Measurements from ENCODE around the gene SPECC1.
A peak's percentile ranks its signal among the peaks of the same experiment; 100 is the strongest.
"Not testable (repeated sequence)": the region's sequence is repeated elsewhere in the genome, so short reads cannot be mapped to it uniquely, and the experiment has no call there.

The SPECC1 gene

DNA sequence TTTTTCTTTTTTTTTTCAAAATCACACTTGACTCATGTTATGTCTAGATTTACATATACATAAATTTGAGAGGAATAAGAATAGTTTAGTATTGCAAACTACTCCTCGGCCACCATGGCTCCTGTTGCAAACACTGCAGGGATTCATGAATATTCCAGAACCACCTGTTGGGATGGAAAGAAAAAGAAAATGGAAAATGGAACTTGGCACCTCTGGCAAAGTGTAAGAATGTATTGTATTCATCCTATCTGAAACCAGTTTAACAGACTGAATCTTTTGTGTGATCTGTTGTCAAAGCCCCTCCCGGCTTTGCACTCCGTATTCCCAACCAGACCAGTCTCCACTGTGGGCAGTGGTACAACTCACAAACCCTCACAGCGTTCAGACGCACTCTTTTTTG, 124.4 kb downstream of the SPECC1 start:
- DNase-seq: no peak

DNA sequence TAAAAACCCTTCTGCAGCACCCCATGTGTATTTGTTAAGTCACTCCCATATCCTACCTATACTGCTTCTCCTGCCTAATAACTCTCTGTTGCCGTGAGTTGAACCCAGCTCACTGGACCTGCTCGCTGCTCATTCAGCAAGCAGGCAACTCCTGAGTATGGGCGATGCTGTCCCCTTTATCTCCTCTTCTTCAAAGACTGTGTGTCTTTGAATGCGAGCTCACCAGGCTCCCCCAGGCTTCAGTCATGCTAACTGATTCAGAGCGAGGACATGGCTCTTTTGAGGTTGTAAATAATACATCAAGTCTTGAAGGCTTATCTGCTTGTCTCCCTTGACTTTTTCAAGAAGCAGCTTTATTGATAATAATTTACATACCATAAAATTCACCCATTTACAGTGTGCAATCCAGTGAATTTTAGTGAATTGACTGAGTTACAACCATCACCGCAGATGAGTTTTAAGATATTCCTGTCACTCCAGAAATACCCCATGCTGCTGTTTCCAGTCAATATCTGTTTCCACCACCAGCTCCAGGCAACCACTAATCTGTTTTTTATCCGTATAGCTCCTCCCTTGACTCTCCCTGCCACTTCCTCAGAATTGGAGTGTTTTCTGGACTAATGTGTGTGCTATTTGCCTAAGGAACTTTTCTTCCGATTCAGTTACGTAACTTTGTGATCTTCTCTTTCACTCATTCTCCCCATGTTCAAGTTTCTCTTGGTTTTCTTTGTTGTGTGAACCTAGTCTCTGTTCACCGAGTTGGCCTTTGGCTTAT, 132.2 kb downstream of the SPECC1 start:
- no peak for DNase-seq

DNA sequence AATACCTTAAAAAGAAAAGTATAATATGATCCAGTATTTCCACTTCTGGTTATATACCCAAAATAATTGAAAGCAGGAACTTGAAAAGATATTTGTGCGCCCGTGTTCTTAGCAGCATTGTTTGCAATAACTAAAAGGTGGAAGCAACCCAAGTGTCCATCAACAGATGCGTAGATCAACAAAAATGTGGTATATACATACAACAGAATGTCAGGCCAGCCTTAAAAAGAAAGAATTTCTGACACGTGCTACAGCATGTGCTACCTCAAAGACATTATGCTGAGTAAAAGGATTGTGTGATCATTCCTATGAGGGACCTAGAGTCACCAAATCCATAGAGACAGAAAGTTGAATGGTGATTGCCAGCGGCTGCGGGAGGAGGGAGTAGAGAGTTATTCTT, 133.1 kb downstream of the SPECC1 start:
- DNase-seq: no peak

DNA sequence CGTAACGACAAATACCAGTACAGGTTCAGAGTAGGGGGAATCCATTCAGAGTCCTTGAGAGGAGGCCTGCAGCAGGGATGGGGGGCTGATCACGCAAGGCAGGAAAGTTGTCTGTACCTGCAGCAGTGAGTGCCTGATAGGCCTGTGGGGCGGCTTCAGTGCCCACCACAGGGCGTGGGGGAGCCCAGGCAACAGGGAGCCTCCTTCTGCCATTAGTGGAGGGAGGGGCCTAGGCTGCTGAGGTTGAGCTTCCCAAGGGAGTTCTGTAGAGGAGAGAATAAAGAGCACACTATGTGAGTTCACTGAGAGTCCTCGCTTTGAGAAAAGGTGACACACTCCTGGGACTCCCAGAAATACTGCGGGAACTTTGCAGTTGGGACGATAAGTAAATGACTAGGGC, 134.6 kb downstream of the SPECC1 start:
- DNase-seq: no peak

DNA sequence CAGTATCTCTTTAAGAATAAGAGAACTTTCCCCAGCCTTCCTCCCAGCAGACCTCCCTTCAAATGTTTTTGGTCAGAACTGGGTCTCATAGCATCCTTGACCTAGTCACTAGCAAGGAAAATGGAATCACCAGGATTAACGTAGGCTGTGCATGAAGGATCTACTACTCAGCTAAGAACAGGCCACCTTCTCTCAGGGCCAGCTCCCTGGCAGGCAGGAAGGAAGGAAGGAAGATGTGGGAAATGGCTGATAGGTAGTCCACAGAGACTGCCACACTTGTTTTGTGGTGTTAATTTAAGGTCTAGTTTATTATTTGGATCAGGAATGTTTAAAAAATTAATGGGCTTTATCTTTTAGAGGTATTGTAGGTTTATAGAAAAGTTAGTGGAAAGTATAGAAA, 136.4 kb downstream of the SPECC1 start:
- no peak for DNase-seq

DNA sequence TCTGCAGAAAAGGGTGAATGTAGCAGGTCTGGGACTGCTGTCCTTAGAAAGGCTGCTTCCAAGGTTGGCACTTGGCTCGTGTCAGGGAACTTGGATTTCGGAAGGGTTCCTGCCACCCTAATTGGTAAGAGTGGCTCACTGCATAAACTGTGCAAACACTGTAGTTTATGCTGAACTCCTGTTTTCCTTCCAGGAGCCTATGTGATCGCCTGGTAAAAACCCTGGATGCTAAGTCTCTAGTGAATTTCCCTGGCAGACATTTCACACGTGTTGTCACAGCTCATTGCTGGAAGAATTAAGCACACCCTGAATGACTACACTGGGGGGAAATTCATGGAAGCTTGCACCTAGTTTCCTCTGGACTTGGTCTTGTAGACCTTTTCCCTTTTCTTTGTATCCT, 140.1 kb downstream of the SPECC1 start:
- DNase-seq: no peak

DNA sequence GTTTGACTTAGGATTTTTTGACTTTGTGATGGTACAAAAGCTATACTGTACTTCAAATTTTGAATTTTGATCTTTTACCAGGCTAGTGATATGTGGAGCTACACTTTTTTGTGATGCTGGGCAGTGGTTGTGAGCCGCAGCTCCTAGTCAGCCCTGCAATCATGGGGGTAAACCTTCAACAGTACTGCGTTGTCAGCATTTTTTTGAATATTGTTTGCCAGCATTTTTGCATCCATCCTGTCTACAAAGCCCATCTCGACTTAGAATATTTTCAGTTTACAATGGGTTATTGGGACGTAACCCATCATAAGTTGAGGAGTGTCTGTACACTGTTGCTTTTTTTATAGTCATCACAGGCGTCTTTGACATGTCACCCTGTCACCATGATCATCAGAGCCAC, 142.0 kb downstream of the SPECC1 start:
- no peak for DNase-seq

DNA sequence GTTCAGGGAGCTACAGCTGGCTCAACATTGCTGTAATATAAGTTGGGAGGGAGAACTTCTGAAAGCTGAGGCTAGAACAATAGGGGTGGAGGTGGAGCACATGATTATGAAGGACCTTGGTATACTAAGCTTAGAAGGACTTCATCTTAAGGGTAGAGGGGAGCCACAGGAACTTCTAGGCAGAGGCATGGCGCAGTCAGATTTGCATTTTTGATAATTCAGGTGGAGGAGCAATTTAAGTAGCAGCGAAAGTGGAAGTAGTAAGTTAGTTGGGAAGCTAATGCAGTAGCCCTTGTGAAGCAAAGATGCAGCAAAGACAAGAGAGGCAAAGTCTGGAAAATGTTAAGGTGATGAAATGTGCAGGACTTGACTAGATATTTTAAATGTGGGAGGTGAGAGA, 144.1 kb downstream of the SPECC1 start:
- no peak for DNase-seq

DNA sequence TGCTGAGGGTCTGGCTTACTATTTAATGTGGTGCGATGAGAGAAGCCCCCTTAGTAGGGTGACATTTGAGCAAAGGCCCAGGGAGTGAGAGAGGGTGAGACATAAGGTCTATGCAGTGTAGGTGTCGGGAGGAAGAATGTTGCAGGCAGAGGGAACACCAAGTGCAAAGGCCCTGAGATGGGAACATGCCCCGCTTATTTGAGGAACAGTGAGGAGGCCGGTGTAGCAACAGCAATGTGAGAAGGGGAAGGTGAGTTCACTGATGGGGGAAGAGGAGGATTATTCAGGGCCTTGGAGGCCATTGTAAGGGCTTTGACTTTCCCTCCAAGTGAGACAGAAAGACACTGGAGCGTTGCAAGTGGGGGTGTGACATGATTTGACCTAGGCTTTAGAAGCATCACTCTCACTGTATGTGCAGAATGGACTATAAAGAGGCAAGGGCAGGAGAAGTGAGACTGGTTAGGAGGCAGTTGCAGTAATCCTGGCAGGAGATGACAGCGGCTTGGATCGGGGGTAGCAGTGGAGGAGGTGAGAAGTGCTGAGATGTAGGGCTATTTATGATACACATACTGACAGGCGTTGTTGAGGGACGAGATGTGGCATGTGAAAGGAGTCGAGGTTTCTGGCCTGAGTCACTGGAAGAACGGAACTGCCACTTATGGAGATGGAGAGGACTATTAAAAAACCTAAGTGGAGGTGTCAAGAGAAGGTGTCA, 145.3 kb downstream of the SPECC1 start:
- peak; percentile 12 for DNase-seq

DNA sequence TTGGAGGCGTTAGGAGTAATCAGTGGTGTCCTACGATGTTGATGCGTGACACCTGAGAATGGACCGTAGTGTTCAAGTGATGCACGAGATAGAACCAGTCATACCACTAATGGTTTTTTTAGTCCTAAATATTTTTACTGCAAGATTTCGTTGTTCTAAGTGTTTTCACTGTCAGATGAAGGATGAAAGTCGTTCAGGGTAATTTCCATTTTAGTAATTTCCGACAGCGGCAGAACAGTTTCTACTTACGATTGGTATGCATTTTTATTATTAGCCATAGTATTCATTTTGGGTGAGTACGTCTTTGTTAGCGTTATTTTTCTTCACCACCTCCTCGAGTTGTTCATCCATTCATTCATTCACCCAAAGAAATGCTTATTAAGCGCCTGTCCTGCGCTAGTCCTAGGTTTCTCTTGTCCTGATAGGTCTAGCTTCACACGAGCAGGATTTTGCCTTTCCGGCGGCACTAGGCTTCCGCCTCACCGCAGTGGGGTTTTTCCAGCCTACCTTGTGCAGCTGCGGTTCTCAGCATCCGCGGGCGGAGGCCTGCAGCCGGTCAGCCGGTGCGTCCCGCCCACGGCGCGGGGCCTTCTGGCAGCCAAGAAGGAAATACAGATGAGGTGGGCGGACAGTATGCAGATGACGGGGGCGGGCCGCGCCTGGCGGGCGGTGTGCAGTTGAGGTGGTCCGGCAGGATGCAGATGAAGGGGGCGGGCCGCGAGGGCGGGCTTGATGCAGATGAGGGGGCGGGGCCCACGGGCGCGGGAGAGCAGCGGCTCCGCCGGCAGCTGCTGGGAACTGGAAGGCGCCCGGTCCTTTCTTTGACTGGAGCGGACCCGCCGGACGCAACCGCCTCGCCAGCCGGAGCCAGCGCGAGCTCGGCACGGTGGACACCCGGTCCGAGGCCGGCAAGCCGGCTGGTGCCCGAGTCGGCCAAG, 146.4 kb downstream of the SPECC1 start:
- DNase-seq: peak; percentile 92

DNA sequence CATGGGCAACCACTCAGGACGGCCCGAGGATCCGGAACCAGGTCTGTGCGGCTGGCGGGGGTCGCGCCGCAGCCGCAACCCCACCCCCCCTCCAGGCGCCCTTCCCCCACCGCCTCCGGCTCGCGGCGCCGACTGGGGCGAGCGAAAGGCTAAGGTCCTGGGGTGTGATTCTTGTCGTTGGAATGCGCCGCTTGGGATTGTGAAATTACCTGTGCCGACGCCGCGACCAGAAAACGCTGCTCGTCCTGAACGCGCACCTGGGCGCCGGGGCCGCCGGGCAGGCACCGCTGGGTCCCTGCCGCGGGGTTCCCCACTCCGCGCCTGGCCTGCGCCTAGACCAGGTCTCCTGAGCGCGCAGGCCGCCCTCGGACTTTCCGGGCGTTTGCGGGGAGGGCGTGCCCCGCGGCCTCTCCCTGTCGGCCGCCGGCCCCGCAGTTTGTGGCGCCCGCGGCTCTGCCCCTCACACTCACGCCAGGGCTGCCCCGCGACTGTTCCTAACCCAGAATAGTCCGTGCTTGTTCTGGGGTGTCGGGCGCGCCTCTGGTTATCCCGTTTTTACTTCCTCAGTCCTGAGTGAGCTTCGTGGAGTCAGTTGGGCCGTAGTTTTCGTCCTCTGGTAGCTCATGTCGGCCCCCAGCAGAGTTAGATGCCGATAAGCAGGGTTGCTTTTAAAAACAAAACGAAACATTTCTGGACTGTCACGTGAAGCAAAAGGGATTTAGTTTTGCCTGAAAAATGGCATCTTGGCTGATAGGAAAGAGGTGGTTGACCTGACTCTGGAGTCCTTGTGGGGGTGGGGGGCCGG, 147.2 kb downstream of the SPECC1 start:
- DNase-seq: no peak

DNA sequence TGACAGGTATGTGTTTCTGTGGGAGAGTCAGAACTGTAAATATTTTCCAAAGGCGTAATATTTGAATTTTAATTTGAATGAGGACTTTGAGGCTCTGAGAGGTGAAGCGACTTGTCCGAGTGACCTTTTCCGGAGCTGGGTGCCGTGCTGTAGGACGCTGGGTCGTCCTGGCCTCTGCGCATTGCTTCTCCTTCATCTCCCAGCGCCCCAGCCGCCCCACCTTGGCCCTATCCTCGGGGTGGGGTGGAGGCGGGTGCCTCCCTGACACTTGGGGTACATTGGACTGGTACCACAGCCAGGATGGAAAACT, 147.8 kb downstream of the SPECC1 start:
- DNase-seq: no peak

DNA sequence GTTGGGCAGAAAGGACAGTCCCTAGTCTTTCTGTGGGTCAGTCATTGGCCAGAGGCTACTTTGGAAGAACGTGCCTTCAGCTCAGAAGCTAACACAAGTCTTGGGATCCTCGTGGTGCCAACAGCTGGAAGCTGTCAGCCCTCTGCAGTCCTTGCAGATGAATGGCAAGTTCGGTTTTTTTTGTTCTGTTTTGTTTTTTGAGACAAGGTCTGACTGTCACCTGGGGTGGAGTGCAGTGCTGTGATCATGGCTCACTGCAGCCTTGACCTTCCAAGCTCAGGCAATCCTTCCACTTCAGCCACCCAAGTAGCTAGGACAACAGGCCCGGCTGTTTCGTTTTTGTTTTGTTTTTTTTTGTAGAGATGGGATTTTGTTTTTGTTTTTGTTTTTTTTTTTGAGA, 149.4 kb downstream of the SPECC1 start:
- DNase-seq: no peak

DNA sequence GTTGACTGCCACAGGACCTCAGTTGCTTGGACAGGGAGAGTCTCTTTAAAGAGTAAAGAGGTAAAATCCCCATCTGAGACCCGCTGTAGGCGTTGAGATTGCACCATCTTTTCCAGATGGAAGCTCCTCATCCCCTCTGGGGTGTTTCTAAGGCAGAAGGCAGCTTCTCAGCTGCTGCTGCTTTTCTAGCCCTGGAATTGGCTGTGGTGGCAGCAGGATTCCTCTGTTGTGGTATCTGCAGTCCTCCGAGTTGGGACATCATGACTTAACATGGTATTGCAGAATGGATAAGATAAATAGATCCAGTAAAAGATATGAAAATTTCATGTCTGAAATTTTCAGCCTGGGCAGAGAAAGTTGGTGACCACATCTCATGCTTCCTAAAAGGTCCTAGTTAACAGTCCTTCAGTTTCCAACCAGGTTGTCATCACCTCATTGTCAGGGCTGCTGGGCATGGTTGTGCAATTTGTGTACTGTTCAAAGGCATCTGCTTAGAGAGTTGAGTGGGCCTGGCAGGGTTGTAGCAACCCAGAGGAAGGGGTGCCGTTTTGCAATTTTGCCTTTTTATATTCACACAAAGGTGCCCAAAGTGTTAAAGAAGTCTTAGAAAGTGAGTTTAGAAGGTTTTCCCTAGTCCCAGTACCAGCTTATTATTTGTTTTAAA, 150.4 kb downstream of the SPECC1 start:
- no peak for DNase-seq

DNA sequence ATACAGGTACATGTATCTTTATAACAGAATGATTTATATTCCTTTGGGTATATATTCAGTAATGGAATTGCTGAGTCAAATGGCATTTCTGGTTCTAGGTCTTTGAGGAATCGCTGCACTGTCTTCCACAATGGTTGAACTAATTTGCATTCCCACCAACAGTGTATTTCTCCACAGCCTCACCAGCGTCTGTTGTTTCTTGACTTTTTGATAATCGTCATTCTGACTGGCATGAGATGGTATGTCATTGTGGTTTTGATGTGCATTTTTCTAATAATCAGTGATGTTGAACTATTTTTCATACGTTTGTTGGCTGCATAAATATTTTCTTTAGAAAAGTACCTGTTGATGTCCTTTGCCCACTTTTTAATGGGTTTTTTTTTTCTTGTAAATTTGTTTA, 156.4 kb downstream of the SPECC1 start:
- DNase-seq: not testable (repeated sequence)

DNA sequence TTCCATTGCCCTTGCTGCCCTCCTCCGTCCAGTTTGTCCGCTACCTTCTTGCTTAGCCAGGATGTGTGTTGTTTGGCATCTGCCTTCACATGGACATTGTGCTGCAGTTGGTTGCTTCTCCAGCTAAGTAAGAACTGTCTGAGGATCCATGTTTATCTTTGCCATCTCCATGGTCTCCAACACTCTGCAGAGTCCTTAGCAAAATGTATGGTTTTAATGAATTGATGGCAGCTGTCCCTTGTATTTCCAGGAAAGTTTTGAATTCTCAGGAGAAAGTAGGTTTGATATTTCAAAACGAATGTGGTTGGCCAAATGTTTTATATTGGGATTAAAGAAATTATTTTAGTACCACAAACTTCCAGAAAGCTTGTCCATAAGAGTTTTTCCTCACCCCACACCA, 160.9 kb downstream of the SPECC1 start:
- no peak for DNase-seq

DNA sequence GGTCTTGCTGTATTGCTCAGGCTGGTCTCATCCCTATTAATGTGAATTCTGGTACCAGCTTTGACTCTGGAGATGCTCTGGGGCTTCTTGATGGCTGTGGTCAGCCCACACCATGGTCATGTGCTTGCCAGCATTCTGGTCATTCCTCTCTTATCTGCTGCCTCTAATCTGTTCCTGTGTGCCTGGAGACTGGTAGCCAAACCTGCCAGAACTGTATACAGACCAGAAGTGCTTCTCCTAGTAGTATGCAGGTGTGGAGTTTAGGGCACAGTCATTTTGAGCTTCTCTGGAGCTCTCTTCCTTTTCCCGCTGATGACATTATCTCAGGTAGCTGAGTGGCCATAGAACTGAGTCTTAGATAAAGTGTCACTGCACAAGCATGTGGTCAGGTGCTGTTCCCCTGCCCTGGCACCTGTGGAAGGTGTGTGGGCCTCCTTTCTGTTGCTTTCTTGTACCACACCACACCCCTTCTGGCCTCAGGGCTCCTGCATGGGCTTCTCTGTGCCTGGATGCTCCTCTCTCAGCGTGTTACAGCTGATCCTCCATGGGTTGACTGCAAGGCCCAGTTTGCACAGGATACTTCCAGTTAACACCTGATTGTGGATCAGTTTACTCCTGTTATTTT, 162.7 kb downstream of the SPECC1 start:
- no peak for DNase-seq

DNA sequence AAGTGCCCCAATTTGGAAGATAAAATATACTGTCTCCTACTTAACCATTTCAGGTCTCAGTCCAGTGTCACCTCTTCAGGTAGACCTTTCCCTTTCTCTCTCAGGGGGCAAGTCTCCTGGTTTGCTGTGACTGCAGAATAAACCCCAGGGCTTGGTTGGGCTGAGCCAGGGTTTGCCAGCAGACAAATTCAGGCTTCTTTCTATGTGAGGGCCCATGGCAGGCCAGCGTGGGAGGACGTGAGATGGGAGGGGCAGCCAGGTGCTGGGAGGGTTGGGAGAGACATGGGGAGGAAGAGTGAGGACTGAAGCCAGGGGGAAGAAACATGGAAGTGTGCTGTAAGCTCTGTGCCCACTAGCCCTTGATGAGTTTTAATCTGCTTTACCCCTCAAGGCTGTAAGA, 163.2 kb downstream of the SPECC1 start:
- no peak for DNase-seq

DNA sequence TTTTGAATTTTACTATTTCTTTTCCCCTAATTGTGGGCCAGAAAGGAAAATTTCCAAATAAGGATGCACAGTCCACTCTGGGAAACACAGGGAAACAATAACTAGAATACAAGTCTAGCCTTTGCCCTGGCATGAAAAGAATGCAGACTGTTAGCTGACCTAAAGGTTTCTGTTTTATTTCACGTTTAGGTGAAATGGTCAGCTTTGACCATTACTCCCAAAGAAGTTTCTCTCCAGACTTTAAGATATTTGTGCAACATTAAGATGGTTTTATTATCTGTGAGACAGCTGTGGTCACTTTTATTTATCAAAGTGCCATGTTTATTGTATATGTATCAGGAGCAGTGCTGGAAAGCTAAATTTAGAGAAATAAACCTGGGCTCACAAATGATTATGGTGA, 163.9 kb downstream of the SPECC1 start:
- no peak for DNase-seq

DNA sequence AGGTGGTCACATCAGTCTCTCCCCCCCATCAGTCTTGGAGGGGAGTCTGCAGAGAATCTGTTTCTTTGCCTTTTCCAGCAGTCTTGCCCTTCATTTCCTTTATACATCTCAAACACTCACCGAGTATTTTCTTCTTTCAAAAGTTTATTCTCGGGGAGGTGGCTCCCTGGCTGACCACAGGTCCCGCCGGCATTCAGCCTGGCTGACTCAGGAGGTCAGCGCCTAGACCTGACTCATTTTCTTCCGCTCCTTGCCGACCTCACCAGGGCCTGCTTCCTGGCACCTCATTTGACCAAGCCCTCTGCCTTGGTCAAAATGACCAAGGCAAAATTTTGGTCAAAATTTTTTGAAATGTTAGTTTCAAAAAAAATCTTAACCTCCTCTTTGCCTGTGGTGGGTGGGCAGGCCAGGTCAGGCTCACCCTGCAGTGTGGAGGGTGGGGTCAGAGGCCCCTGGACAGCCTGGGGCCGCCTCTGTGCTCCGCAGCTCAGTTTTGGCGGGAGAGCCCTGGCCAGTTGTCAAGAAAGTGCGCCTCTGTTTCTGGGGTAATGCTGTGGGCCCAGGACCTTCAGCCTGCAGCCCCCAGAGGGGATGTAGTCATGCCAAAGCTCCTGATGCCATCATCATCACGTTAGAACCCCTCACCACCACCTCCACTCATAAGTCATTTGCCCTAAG, 165.6 kb downstream of the SPECC1 start:
- no peak for DNase-seq

DNA sequence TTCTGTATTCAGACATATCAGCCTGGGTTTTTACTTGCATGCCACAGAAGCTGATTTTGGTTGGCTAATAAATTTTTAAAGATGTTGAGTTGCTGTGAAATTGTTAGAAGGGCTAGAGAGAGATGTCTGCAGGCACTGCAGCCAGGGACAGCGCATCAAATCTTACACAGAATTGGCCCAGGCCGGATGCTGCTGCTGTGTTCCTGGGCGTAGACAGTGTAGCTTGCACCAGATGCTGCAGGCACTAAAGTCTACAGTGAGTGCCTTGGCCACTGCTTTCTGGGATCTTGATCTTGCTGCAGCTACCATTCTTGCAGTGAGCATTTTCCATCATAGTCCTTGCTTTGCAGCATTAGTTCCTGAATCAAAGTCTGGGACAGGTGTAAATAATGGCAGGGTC, 169.9 kb downstream of the SPECC1 start:
- no peak for DNase-seq
